ENCODE results near the gene TFPT. TPM values are rescaled to one million over a fixed set of nuclear protein-coding genes. Genes with fewer than 3 reads are reported as not detected.

Gene TFPT
- total and polyA plus RNA-seq, 8 donors, result 0.45 to 31.8 (median 10.9) TPM; not detected in 1

- DNase-seq, result no peak
- Histone ChIP-seq H3K27me3 (no peaks in the 10 kb centered on the region), H3K36me3 (peaks cover 72 to 76% (median 76%) of the 10 kb centered on the region in 4 donors), H3K9me3 (no peaks in the 10 kb centered on the region), H3K27ac (no peak overlapping the region), H3K4me3 (no peak overlapping the region), H3K4me1 (peaks cover 16 to 35% (median 32%) of the 10 kb centered on the region in 4 donors)
- 75 to 77% (median 76%) methylated on average over 14 to 19 of the region's 19 CpGs for WGBS, 5 donors
- TF ChIP-seq EP300 (IDR thresholded peaks at IDR 0.05) (no peak), CTCF (IDR thresholded peaks at IDR 0.05) (no peak), POLR2AphosphoS5 (IDR thresholded peaks at IDR 0.05) (no peak), POLR2A (IDR thresholded peaks at IDR 0.05) (no peak)
- intact Hi-C loops (cut with DNase I; ENCODE audit: low total_unique reads), result no loop called here
Observed at GRCh38 chr19:54155694-54156093, 40.2 kb upstream of the TFPT start.

GRCh38 chr19:54154603-54155345, 39.3 kb upstream of the TFPT start:
- Histone ChIP-seq H3K36me3 (peaks cover 80 to 85% (median 85%) of the 10 kb centered on the region in 4 donors), H3K27me3 (no peaks in the 10 kb centered on the region), H3K4me1 (peaks cover 10 to 28% (median 24%) of the 10 kb centered on the region in 4 donors), H3K27ac (no peak overlapping the region), H3K4me3 (no peak overlapping the region), H3K9me3 (no peaks in the 10 kb centered on the region)
- intact Hi-C loops (cut with DNase I; ENCODE audit: low total_unique reads), result no loop called here
- no peak for TF ChIP-seq EP300 (IDR thresholded peaks at IDR 0.05)
- no peak for TF ChIP-seq POLR2AphosphoS5 (IDR thresholded peaks at IDR 0.05)
- no peak for TF ChIP-seq POLR2A (IDR thresholded peaks at IDR 0.05)
- TF ChIP-seq CTCF (IDR thresholded peaks at IDR 0.05), result no peak
- WGBS, 5 donors, result 62 to 73% (median 66%) methylated on average over 17 to 18 of the region's 18 CpGs
- DNase-seq, result no peak

GRCh38 chr19:54153731-54154326, 38.4 kb upstream of the TFPT start:
- H3K27ac ChIP-seq, result peak overlapping the region in 1 of 5 donors; percentile 27
- H3K4me3 ChIP-seq, result no peak overlapping the region
- peaks cover 90 to 95% (median 94%) of the 10 kb centered on the region in 4 donors for H3K36me3 ChIP-seq
- WGBS, 5 donors, result 68 to 83% (median 80%) methylated on average over 5 to 10 of the region's 10 CpGs
- intact Hi-C loops (cut with DNase I; ENCODE audit: low total_unique reads), result no loop called here
- no peaks in the 10 kb centered on the region for H3K27me3 ChIP-seq
- no peaks in the 10 kb centered on the region for H3K9me3 ChIP-seq
- no peak for DNase-seq
- H3K4me1 ChIP-seq, result peaks cover 8 to 26% (median 19%) of the 10 kb centered on the region in 4 donors
- TF ChIP-seq CTCF (IDR thresholded peaks at IDR 0.05), result no peak
- no peak for TF ChIP-seq POLR2AphosphoS5 (IDR thresholded peaks at IDR 0.05)
- no peak for TF ChIP-seq POLR2A (IDR thresholded peaks at IDR 0.05)

GRCh38 chr19:54152878-54153524, 37.5 kb upstream of the TFPT start:
- peaks cover 97 to 100% (median 100%) of the 10 kb centered on the region in 4 donors for H3K36me3 ChIP-seq
- H3K27me3 ChIP-seq, result no peaks in the 10 kb centered on the region
- no peak overlapping the region for H3K4me3 ChIP-seq
- H3K4me1 ChIP-seq, result peaks cover 0 to 17% (median 11%) of the 10 kb centered on the region in 4 donors
- no peaks in the 10 kb centered on the region for H3K9me3 ChIP-seq
- no peak for DNase-seq
- intact Hi-C loops (cut with DNase I; ENCODE audit: low total_unique reads), result no loop called here
- WGBS, 5 donors, result 90 to 93% (median 91%) methylated on average over 25 of the region's 25 CpGs
- H3K27ac ChIP-seq, result peak overlapping the region in 1 of 5 donors; percentile 27
- TF ChIP-seq EP300 (IDR thresholded peaks at IDR 0.05) (no peak), POLR2A (IDR thresholded peaks at IDR 0.05) (no peak), POLR2AphosphoS5 (IDR thresholded peaks at IDR 0.05) (no peak), CTCF (IDR thresholded peaks at IDR 0.05) (no peak)
